Retinal pigment epithelial cell (primary cell): Measurements from ENCODE around the gene EPHB1.

ENCODE experiments used
- DNase-seq: peaks from one replicate; pipeline ENCODE4 v3.0.0-alpha.2; 2010; ENCODE audit warnings: low read depth
- H3K4me3 ChIP-seq: 2 replicates; pipeline ENCODE4 v1.5.1; 2011; ENCODE audit warnings: mild to moderate bottlenecking, low read length, control low read depth, moderate library complexity
- TF ChIP-seq, protein P1 (sequence below): conservative IDR thresholded peaks from 2 replicates; pipeline ENCODE4 v1.5.1; 2011; ENCODE audit warnings: low read depth, low read length, control low read depth, inconsistent platforms

Gene EPHB1

DNA sequence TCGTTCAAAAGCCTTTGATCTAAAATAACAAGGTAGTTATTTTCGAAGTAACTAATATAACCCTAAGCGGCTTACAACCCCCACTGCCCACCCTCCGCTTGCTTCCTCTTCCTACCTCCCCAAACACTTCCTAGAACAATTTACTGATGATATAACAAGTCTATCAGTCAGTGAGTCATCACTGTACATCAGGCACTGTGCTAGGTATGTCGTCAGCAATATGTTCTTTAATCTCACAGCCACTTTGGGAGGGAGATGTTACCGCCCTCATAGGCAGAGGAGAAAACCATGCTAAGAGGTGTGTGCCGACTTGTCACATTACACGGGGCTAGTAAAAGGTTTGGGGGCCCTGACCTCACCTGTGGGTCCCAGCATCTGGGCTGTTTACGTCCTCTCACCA lies 381.8 kb downstream of the EPHB1 start:
- DNase-seq = no peak
- TF ChIP-seq, protein P1, sequence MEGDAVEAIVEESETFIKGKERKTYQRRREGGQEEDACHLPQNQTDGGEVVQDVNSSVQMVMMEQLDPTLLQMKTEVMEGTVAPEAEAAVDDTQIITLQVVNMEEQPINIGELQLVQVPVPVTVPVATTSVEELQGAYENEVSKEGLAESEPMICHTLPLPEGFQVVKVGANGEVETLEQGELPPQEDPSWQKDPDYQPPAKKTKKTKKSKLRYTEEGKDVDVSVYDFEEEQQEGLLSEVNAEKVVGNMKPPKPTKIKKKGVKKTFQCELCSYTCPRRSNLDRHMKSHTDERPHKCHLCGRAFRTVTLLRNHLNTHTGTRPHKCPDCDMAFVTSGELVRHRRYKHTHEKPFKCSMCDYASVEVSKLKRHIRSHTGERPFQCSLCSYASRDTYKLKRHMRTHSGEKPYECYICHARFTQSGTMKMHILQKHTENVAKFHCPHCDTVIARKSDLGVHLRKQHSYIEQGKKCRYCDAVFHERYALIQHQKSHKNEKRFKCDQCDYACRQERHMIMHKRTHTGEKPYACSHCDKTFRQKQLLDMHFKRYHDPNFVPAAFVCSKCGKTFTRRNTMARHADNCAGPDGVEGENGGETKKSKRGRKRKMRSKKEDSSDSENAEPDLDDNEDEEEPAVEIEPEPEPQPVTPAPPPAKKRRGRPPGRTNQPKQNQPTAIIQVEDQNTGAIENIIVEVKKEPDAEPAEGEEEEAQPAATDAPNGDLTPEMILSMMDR = no peak
- H3K4me3 ChIP-seq = no peak overlapping the region

DNA sequence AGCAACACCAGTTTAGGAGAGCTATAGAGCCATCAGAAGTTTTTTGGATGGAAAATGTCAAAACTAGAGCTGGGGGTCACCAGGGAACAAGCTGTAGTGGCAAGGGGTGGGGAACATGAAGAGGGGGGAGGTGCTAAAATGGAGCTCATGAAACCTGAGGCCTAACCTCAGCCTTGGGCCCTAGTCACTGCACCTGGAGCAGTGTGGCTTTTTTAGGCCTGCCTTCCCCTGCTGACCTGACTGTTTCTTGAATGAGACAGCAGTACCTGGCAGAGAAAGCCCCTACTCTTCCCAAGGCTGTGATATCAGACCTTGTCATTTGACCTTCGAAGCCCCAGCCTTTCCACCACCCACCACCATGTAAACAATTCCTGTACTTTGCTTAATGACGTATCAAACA lies 383.5 kb downstream of the EPHB1 start:
- DNase-seq = no peak
- TF ChIP-seq, protein P1 = no peak
- H3K4me3 ChIP-seq = no peak overlapping the region

DNA sequence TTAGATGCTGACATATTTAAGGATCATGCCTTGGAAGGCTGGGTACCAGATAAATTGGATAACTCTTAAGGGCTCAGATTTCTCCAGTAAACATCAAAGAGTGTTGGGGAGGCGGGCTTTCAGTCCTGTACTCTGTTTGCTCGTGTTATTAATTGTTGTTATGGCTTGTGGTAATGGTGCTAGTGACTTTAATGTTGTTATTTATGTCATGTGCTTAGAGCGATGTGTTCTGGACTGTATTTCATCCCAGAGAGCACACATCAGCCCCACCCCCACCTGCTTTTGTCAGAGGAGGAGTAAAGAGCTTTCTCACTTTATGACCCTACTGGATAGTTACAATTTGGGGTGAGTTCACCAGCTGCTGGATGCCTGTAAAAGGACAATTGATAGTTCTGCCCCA lies 386.3 kb downstream of the EPHB1 start:
- no peak overlapping the region for H3K4me3 ChIP-seq
- no peak for DNase-seq
- TF ChIP-seq, protein P1 = no peak

DNA sequence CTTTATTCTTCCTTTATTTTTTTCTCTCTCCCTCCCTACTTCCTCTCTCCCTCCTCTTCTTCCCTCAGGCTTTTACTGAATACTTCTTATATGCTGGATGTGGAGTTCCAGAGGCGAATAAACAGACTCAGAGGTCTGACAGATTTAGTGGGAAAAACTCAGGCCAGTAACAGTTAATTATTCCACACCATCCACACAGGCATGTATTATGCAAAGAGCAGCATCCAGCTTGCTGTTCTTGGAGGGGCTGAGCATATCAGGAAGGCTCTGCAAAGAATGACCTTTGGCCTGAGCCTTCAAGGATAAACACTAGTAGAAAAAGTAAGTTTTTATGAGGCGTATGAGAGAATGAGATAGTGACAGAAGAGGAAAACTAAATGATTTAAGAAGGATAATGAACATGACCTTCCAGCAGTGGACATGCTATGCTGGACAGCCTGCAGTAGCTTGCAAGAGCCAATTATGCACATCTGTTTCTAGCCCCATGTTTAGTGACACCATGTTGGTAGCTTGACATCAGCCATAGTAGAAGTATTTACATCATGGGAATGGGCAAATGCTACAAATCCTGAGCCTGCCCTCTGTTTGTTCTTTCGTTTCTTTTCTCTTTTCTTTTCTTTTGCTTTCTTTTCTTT lies 387.4 kb downstream of the EPHB1 start:
- no peak overlapping the region for H3K4me3 ChIP-seq
- no peak for DNase-seq
- TF ChIP-seq, protein P1 = no peak

DNA sequence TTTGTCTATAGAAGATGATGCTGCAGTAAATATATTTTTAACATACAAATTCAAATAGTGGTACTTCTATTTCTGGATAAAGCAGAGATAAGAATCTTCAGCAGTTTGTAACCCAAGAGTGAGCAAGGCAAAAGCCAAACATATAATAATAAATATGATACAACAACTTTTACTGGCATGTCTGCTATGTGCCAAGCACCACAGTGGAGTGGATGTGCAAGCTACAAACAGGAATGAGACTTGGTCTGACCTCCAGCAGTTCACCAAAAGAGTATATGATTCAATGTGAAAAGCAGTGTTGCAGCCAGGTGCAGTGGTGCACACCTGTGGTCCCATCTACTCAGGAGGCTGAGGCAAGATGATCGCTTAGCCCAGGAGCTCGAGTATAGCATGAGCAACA lies 395.6 kb downstream of the EPHB1 start:
- TF ChIP-seq, protein P1 = no peak
- DNase-seq = no peak

DNA sequence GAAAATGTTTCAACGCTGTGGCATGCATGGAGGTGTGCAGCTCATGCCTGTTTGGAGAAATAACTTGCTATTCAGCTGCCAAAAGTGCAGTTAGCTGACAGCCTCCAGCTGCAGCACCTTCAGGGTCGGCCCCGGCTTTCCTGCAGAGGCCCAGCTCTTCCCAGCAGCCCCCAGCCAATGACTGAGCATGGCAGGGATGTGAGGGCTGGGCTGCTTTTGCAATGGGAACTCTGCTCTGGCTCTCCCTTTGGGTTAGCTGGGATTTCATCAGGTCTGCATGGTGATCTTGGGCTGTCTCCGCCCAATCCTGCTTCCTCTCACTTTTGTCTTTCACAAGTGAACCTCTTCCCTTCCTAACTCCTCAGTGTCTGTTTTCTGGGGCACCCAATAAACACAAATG lies 396.6 kb downstream of the EPHB1 start:
- TF ChIP-seq, protein P1 = no peak
- no peak overlapping the region for H3K4me3 ChIP-seq
- DNase-seq = no peak

More for the DNA sequence above, 395.6 kb downstream of the EPHB1 start:
- no peak overlapping the region for H3K4me3 ChIP-seq

DNA sequence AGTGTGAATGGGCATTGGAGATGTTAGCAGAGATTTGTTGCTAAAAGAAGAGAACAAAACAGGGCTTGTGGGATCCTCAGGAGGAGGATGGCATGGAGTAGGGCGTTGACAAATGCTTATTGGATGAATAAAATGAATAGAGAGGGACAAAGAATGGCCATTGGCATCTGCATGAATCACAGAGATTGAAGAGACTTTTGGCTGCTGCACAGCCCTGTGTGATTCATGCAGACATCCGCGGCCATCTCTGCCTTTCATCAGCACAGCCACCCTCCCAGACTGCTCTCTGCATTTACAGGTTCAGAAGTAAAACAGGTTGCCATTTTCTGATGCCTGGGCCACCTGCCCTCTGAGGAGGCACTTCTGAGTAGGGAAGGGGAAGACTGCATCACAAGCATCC lies 397.9 kb downstream of the EPHB1 start:
- TF ChIP-seq, protein P1 = no peak
- no peak overlapping the region for H3K4me3 ChIP-seq
- no peak for DNase-seq
